ENCODE measurements around the gene ZZZ3. TPM values are rescaled to one million over a fixed set of nuclear protein-coding genes. Genes with fewer than 3 reads are reported as not detected.

Gene ZZZ3
- total and polyA plus RNA-seq, 10 of the 15 experiments (the other 5 are each of a cell fraction or from before 2014, with no cell fraction given): 10.5 to 44.1 (median 29.5) TPM

DNA sequence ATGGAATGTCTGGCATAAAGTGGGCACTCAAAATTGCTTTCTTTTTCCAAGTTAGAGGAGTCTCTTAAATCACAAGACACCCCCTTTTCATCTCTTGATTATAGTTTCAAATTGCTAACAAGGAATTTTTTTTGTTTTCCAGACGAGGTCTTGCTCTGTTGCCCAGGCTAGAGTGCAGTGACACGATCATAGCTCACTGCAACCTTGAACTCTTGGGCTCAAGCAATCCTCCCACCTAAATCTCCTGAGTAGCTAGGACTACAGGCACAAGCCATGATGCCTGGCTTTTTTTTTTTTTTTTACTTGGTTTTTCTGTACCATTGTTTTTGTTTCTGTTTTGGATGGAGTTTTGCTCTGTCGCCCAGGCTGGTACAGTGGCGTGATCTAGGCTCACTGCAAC lies 20.8 kb downstream of the ZZZ3 start:
- SMC1A ChIA-PET (ENCODE audit: uncharacterized antibody, unreplicated experiment): interaction anchor here (0.6 to 1.5 kb wide), 3 partner anchors 10 to 319 kb away, joined by 3 to 4 read pairs (median 3); no protein-coding TSS in a partner anchor
- 82% methylated on average over 4 of the region's 4 CpGs for WGBS (ENCODE audit: insufficient coverage, insufficient replicate concordance, low lambda C conversion rate, missing lambda C conversion rate)
- Histone ChIP-seq H3K79me2 (ENCODE audit: control insufficient read depth, insufficient read depth, low read length) (peaks cover 65% of the 10 kb centered on the region), H3K27me3 (replicated peaks in 1 of 2; ENCODE audit: control insufficient read depth in 2 of 2, insufficient read depth in 2 of 2, low read length in 1 of 2) (no peaks in the 10 kb centered on the region), H3K27ac (ENCODE audit: control insufficient read depth, insufficient read depth) (no peak overlapping the region), H3K4me3 (no peak overlapping the region), H3K9me3 (replicated peaks; ENCODE audit: control insufficient read depth, insufficient read depth, low read length) (no peaks in the 10 kb centered on the region), H4K20me1 (ENCODE audit: control insufficient read depth, insufficient read depth) (no peaks in the 10 kb centered on the region), H3K4me1 (ENCODE audit: control insufficient read depth, insufficient read depth, low read length) (no peaks in the 10 kb centered on the region), H3K36me3 (ENCODE audit: control insufficient read depth in 2 of 2, insufficient read depth in 2 of 2, low read length in 1 of 2) (no peaks in the 10 kb centered on the region; a peak in 2 of 4 replicates), H2AFZ (ENCODE audit: control insufficient read depth, low read depth, low read length) (no peak overlapping the region), H3K9ac (ENCODE audit: control insufficient read depth, insufficient read depth, low read length) (no peak overlapping the region), H3K4me2 (ENCODE audit: control insufficient read depth, insufficient read depth) (no peak overlapping the region)
- peak; percentile 24; the same call in 1 of the 3 replicates for ATAC-seq
- intact Hi-C loops (cut with micrococcal nuclease; ENCODE audit: unreplicated experiment) (no loop called here), in situ Hi-C loops (cut with MboI) (no loop called here)
- TF ChIP-seq, protein P1, sequence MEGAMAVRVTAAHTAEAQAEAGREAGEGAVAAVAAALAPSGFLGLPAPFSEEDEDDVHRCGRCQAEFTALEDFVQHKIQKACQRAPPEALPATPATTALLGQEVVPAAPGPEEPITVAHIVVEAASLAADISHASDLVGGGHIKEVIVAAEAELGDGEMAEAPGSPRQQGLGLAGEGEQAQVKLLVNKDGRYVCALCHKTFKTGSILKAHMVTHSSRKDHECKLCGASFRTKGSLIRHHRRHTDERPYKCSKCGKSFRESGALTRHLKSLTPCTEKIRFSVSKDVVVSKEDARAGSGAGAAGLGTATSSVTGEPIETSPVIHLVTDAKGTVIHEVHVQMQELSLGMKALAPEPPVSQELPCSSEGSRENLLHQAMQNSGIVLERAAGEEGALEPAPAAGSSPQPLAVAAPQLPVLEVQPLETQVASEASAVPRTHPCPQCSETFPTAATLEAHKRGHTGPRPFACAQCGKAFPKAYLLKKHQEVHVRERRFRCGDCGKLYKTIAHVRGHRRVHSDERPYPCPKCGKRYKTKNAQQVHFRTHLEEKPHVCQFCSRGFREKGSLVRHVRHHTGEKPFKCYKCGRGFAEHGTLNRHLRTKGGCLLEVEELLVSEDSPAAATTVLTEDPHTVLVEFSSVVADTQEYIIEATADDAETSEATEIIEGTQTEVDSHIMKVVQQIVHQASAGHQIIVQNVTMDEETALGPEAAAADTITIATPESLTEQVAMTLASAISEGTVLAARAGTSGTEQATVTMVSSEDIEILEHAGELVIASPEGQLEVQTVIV (IDR thresholded peaks at IDR 0.05; ENCODE audit: borderline replicate concordance, partially characterized antibody): no peak
- TF ChIP-seq EP300 (IDR thresholded peaks at IDR 0.05; ENCODE audit: borderline replicate concordance in 1 of 2, control insufficient read depth in 1 of 2, low read depth in 2 of 2, low read length in 2 of 2): no peak
- TF ChIP-seq, protein P2, sequence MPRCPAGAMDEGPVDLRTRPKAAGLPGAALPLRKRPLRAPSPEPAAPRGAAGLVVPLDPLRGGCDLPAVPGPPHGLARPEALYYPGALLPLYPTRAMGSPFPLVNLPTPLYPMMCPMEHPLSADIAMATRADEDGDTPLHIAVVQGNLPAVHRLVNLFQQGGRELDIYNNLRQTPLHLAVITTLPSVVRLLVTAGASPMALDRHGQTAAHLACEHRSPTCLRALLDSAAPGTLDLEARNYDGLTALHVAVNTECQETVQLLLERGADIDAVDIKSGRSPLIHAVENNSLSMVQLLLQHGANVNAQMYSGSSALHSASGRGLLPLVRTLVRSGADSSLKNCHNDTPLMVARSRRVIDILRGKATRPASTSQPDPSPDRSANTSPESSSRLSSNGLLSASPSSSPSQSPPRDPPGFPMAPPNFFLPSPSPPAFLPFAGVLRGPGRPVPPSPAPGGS (IDR thresholded peaks at IDR 0.05; ENCODE audit: borderline replicate concordance, insufficient read depth, low read depth, low read length, poor library complexity, severe bottlenecking): no peak
- no peak for TF ChIP-seq MTA2 (IDR thresholded peaks at IDR 0.05; ENCODE audit: low read depth)
- TF ChIP-seq, protein P3, sequence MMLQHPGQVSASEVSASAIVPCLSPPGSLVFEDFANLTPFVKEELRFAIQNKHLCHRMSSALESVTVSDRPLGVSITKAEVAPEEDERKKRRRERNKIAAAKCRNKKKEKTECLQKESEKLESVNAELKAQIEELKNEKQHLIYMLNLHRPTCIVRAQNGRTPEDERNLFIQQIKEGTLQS (IDR thresholded peaks at IDR 0.05; ENCODE audit: borderline replicate concordance, extremely low read depth, low read depth, low read length): no peak
- TF ChIP-seq RELA (IDR thresholded peaks at IDR 0.05; ENCODE audit: borderline replicate concordance, partially characterized antibody): no peak
- no peak for TF ChIP-seq ZBED1 (IDR thresholded peaks at IDR 0.05; ENCODE audit: borderline replicate concordance)
- TF ChIP-seq YY1 (IDR thresholded peaks at IDR 0.05; ENCODE audit: low read depth, low read length): no peak
- TF ChIP-seq YBX1 (IDR thresholded peaks at IDR 0.05): no peak
- no peak for TF ChIP-seq ZNF622 (IDR thresholded peaks at IDR 0.05)
- no peak for TF ChIP-seq CBX5 (IDR thresholded peaks at IDR 0.05; ENCODE audit: low read depth)
- TF ChIP-seq ZSCAN29 (IDR thresholded peaks at IDR 0.05): no peak
- no peak for TF ChIP-seq CBFB (IDR thresholded peaks at IDR 0.05; ENCODE audit: low read depth)
- TF ChIP-seq KDM1A (IDR thresholded peaks at IDR 0.05; ENCODE audit: borderline replicate concordance): no peak
- no peak for TF ChIP-seq ATF7 (IDR thresholded peaks at IDR 0.05; ENCODE audit: low read depth)
- TF ChIP-seq, protein P4, sequence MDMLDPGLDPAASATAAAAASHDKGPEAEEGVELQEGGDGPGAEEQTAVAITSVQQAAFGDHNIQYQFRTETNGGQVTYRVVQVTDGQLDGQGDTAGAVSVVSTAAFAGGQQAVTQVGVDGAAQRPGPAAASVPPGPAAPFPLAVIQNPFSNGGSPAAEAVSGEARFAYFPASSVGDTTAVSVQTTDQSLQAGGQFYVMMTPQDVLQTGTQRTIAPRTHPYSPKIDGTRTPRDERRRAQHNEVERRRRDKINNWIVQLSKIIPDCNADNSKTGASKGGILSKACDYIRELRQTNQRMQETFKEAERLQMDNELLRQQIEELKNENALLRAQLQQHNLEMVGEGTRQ (IDR thresholded peaks at IDR 0.05; ENCODE audit: borderline replicate concordance, low read depth, low read length): no peak
- POLR2A ChIA-PET: interaction anchor here (0.6 kb wide), 2 partner anchors 104 to 343 kb away, joined by 3 to 4 read pairs; partner anchors contain the start of gene DNAJB4
- no peak for DNase-seq (ENCODE audit: low read depth, low spot score)
- CTCF ChIA-PET: interaction anchor here (0.6 kb wide), 1 partner anchor 128 kb away, joined by 3 read pairs; no protein-coding TSS in a partner anchor
- RAD21 ChIA-PET (ENCODE audit: unreplicated experiment): no interaction called here
- BruUV-seq (replicated peaks): no TSS peak
- no peak for FAIRE-seq

Data from GM12878 (cell line).